PC-9 (cell line): ENCODE results near the gene EPB41L3. TPM values are rescaled to one million over a fixed set of nuclear protein-coding genes. Genes with fewer than 3 reads are reported as not detected.

Source experiments
- BruUV-seq: library from RNA; stranded (reverse); fragments of 400-500 nt; replicated peaks from 2 replicates; lab custom pipeline; 2021; lab: Mats Ljungman, UMichigan
- CTCF ChIA-PET: fragments of 300-600 bp; sonication (Branson Sonifier 250); formaldehyde crosslinking; loops from one replicate; lab custom pipeline; 2022; ENCODE audit warnings: antibody characterized with exemption; lab: Charles Lee
- POLR2A ChIA-PET: fragments of 300-600 bp; sonication (Branson Sonifier 250); formaldehyde crosslinking; loops from one replicate; lab custom pipeline; 2022; ENCODE audit warnings: antibody characterized with exemption; ENCODE audit not compliant: unreplicated experiment; lab: Charles Lee
- DNase-seq, 2 experiments: peaks; one replicate each; pipeline versions ENCODE4 v3.0.0 to v3.0.0-alpha.2; 2015 to 2022; ENCODE audit warnings: mixed read lengths in 1 of 2
- H2AFZ ChIP-seq: fragments of 200-600 bp; sonication (generic); 2 replicates; pipeline ENCODE4 v1.8.1; 2017; ENCODE audit warnings: antibody characterized with exemption
- H3F3A ChIP-seq: fragments of 200-600 bp; sonication (generic); 2 replicates; pipeline ENCODE4 v1.8.1; 2017; ENCODE audit warnings: antibody characterized with exemption, mild to moderate bottlenecking, low read depth; ENCODE audit not compliant: insufficient read depth
- H3K27ac ChIP-seq: fragments of 200-600 bp; sonication (generic); 2 replicates; pipeline ENCODE4 v1.6.1; 2016; ENCODE audit warnings: mixed run types
- H3K27me3 ChIP-seq: fragments of 200-600 bp; sonication (generic); 2 replicates; pipeline ENCODE4 v1.6.1; 2016; ENCODE audit warnings: low read depth, mixed run types; ENCODE audit not compliant: insufficient read depth
- H3K36me3 ChIP-seq: fragments of 200-600 bp; sonication (generic); 2 replicates; pipeline ENCODE4 v1.6.1; 2016; ENCODE audit warnings: low read depth, mixed run types
- H3K4me1 ChIP-seq: fragments of 200-600 bp; sonication (generic); replicated peaks from 2 replicates; pipeline ENCODE4 v1.6.1; 2016; ENCODE audit warnings: mixed run types; ENCODE audit not compliant: insufficient read depth
- H3K4me2 ChIP-seq: fragments of 200-600 bp; sonication (generic); 2 replicates; pipeline ENCODE4 v1.6.1; 2017; ENCODE audit warnings: mixed run types
- H3K4me3 ChIP-seq: fragments of 200-600 bp; sonication (generic); 2 replicates; pipeline ENCODE4 v1.6.1; 2016; ENCODE audit warnings: mixed run types
- H3K79me2 ChIP-seq: fragments of 200-600 bp; sonication (generic); 2 replicates; pipeline ENCODE4 v1.6.1; 2017; ENCODE audit warnings: low read depth, mixed run types
- H3K9me2 ChIP-seq: fragments of 200-600 bp; sonication (generic); 2 replicates; pipeline ENCODE4 v1.8.1; 2017; ENCODE audit warnings: mild to moderate bottlenecking; ENCODE audit not compliant: insufficient read depth
- H3K9me3 ChIP-seq: fragments of 200-600 bp; sonication (generic); 2 replicates; pipeline ENCODE4 v1.8.1; 2016; ENCODE audit warnings: low read depth; ENCODE audit not compliant: insufficient read depth
- H4K20me1 ChIP-seq: fragments of 200-600 bp; sonication (generic); 2 replicates; pipeline ENCODE4 v1.8.1; 2017; ENCODE audit not compliant: insufficient read depth
- CTCF ChIP-seq: fragments of 200-600 bp; sonication (generic); conservative IDR thresholded peaks from 2 replicates; pipeline ENCODE4 v1.6.1; 2017; ENCODE audit warnings: mixed run types, antibody characterized with exemption, mild to moderate bottlenecking, moderate library complexity
- EZH2 ChIP-seq: fragments of 200-600 bp; sonication (generic); IDR thresholded peaks from 2 replicates; pipeline ENCODE4 v1.8.0; 2017; ENCODE audit warnings: antibody characterized with exemption, low read depth
- intact Hi-C: fragments of 100-400 bp; cut with micrococcal nuclease; formaldehyde crosslinking; loops from one replicate; pipeline ENCODE4 v1.10.0; 2022; ENCODE audit not compliant: unreplicated experiment
- total RNA-seq: library from RNA; stranded (reverse); gene quantifications from 2 replicates; pipeline ENCODE4 v1.2.3, GENCODE V29; 2021

The EPB41L3 gene
- total RNA-seq, 1 experiment from 2014 or later, result not detected

GRCh38 chr18:5506174-5506573 is 37.6 kb downstream of the EPB41L3 start:
- no peaks in the 10 kb centered on the region for H3K9me2 ChIP-seq
- TF ChIP-seq EZH2, result no peak
- no peak for TF ChIP-seq CTCF
- intact Hi-C loops, result no loop called here
- no peaks in the 10 kb centered on the region for H3K9me3 ChIP-seq
- no peak overlapping the region for H3K4me2 ChIP-seq
- ChIA-PET CTCF (no interaction called here), POLR2A (no interaction called here)
- H3K79me2 ChIP-seq, result no peaks in the 10 kb centered on the region
- H3F3A ChIP-seq, result no peaks in the 10 kb centered on the region
- no TSS peak for BruUV-seq
- H4K20me1 ChIP-seq, result no peaks in the 10 kb centered on the region
- H2AFZ ChIP-seq, result no peak overlapping the region
- peaks cover 8% of the 10 kb centered on the region; the same call in 1 of the 2 replicates for H3K27me3 ChIP-seq
- no peak for DNase-seq
- H3K36me3 ChIP-seq, result no peaks in the 10 kb centered on the region
- no peak overlapping the region for H3K27ac ChIP-seq
- H3K4me3 ChIP-seq, result no peak overlapping the region
- H3K4me1 ChIP-seq, result no peaks in the 10 kb centered on the region

GRCh38 chr18:5503740-5504139 is 40.1 kb downstream of the EPB41L3 start:
- peaks cover 8% of the 10 kb centered on the region; the same call in 1 of the 2 replicates for H3K27me3 ChIP-seq
- H3K36me3 ChIP-seq, result no peaks in the 10 kb centered on the region
- intact Hi-C loops, result no loop called here
- H3K9me3 ChIP-seq, result no peaks in the 10 kb centered on the region
- ChIA-PET POLR2A (no interaction called here), CTCF (no interaction called here)
- no peaks in the 10 kb centered on the region for H4K20me1 ChIP-seq
- H3K79me2 ChIP-seq, result no peaks in the 10 kb centered on the region
- no TSS peak for BruUV-seq
- H3F3A ChIP-seq, result no peaks in the 10 kb centered on the region
- H3K9me2 ChIP-seq, result no peaks in the 10 kb centered on the region
- no peak overlapping the region for H3K4me3 ChIP-seq
- H2AFZ ChIP-seq, result no peak overlapping the region
- H3K27ac ChIP-seq, result no peak overlapping the region
- TF ChIP-seq CTCF (no peak), EZH2 (no peak)
- no peak overlapping the region for H3K4me2 ChIP-seq
- no peak for DNase-seq
- H3K4me1 ChIP-seq, result no peaks in the 10 kb centered on the region

- Histone ChIP-seq H3F3A (no peaks in the 10 kb centered on the region), H3K4me3 (no peak overlapping the region), H3K9me3 (no peaks in the 10 kb centered on the region), H3K36me3 (no peaks in the 10 kb centered on the region), H3K27me3 (peaks cover 8% of the 10 kb centered on the region; the same call in 1 of the 2 replicates), H3K79me2 (no peaks in the 10 kb centered on the region), H3K9me2 (no peaks in the 10 kb centered on the region), H2AFZ (no peak overlapping the region), H3K27ac (no peak overlapping the region), H3K4me2 (no peak overlapping the region), H4K20me1 (no peaks in the 10 kb centered on the region), H3K4me1 (no peaks in the 10 kb centered on the region)
- no peak for DNase-seq
- no TSS peak for BruUV-seq
- intact Hi-C loops, result no loop called here
- ChIA-PET POLR2A (interaction anchor here (0.6 kb wide), 1 partner anchor 901 kb away, joined by 5 read pairs; no protein-coding TSS in a partner anchor), CTCF (no interaction called here)
- no peak for TF ChIP-seq EZH2
Measured at GRCh38 chr18:5500158-5500939, 43.4 kb downstream of the EPB41L3 start.
